GM21526 (cell line): ENCODE data around the gene MTAP.
A peak's percentile ranks its signal among the peaks of the same experiment; 100 is the strongest.

Experiments used
- ATAC-seq: cut with Tn5 transposase; IDR thresholded peaks from one replicate; pipeline ENCODE4 v1.9.1; 2021; ENCODE audit warnings: moderate library complexity; ENCODE audit not compliant: unreplicated experiment, low FRiP score

Gene MTAP

GRCh38 chr9:21804331-21804730 is 1.9 kb downstream of the MTAP start:
- no peak for ATAC-seq

GRCh38 chr9:21804791-21805190 is 2.4 kb downstream of the MTAP start:
- no peak for ATAC-seq

GRCh38 chr9:21806644-21807043 is 4.2 kb downstream of the MTAP start:
- no peak for ATAC-seq

- no peak for ATAC-seq
These were observed 8.0 kb downstream of the MTAP start for GRCh38 chr9:21810388-21810787.

GRCh38 chr9:21810881-21811280 is 8.4 kb downstream of the MTAP start:
- ATAC-seq, result no peak

- ATAC-seq, result no peak
These were observed 9.5 kb downstream of the MTAP start for GRCh38 chr9:21811914-21812313.

GRCh38 chr9:21812415-21812814 is 10.0 kb downstream of the MTAP start:
- ATAC-seq, result no peak

GRCh38 chr9:21812946-21813568 is 10.6 kb downstream of the MTAP start:
- ATAC-seq, result peak; percentile 73

- ATAC-seq, result peak; percentile 60
These were observed 11.4 kb downstream of the MTAP start for GRCh38 chr9:21813575-21814473.

- no peak for ATAC-seq
These were observed 13.2 kb downstream of the MTAP start for GRCh38 chr9:21815643-21816042.

- no peak for ATAC-seq
These were observed 14.7 kb downstream of the MTAP start for GRCh38 chr9:21817176-21817575.

GRCh38 chr9:21825637-21826036 is 23.2 kb downstream of the MTAP start:
- no peak for ATAC-seq

GRCh38 chr9:21828853-21829410 is 26.5 kb downstream of the MTAP start:
- no peak for ATAC-seq

GRCh38 chr9:21830589-21830988 is 28.2 kb downstream of the MTAP start:
- no peak for ATAC-seq

- peak; percentile 47 for ATAC-seq
These were observed 29.5 kb downstream of the MTAP start for GRCh38 chr9:21831841-21832509.

GRCh38 chr9:21833090-21833801 is 30.8 kb downstream of the MTAP start:
- ATAC-seq, result peak; percentile 86

GRCh38 chr9:21835121-21835520 is 32.7 kb downstream of the MTAP start:
- no peak for ATAC-seq

- no peak for ATAC-seq
These were observed 34.2 kb downstream of the MTAP start for GRCh38 chr9:21836437-21837161.

- ATAC-seq, result no peak
These were observed 35.1 kb downstream of the MTAP start for GRCh38 chr9:21837501-21837900.

GRCh38 chr9:21840647-21841046 is 38.2 kb downstream of the MTAP start:
- ATAC-seq, result no peak
